COLO829 (cell line): ENCODE results near the gene EPHB2.

Experiments used
- DNase-seq: peaks from one replicate; pipeline ENCODE4 v3.0.0; 2012; ENCODE audit warnings: low spot score

Gene EPHB2

DNA sequence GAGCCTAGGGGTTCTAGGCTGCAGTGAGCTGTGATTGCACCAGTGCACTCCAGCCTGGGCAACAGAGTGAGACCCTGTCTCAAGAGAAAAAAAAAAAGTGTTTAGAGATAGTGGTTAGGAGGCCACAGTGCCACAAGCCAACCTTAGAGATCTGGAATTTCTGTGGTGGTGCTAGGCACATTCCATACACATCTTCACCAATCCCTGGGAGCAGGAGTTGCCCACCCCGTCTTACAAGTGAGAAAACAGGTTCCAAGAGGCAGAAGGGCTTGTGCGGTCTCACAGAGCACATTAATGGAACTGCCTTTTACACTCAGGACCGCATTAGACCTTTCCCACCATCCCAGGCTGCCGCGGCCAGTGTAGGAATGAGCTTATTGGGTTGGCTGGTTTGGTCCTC, 93.2 kb downstream of the EPHB2 start:
- no peak for DNase-seq

DNA sequence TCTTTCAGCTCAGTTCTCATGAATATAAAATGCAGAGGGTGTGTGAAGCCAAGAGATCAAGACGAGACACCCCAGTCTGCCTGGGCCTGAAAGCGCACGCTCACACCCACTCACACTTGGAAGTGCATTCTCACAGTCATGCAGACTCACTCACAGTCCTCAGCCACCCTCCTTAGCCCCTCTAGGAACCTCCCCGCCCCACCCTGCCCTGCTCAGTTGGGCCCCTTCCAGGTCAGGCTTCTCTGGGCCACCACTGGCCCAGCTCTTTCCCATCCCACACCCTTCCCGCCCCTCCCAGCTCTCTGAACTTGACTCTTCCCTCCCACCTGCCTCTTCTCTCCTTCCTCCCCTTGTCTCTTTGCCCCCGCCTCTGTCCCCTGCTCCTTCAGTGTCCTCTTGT, 93.8 kb downstream of the EPHB2 start:
- no peak for DNase-seq

DNA sequence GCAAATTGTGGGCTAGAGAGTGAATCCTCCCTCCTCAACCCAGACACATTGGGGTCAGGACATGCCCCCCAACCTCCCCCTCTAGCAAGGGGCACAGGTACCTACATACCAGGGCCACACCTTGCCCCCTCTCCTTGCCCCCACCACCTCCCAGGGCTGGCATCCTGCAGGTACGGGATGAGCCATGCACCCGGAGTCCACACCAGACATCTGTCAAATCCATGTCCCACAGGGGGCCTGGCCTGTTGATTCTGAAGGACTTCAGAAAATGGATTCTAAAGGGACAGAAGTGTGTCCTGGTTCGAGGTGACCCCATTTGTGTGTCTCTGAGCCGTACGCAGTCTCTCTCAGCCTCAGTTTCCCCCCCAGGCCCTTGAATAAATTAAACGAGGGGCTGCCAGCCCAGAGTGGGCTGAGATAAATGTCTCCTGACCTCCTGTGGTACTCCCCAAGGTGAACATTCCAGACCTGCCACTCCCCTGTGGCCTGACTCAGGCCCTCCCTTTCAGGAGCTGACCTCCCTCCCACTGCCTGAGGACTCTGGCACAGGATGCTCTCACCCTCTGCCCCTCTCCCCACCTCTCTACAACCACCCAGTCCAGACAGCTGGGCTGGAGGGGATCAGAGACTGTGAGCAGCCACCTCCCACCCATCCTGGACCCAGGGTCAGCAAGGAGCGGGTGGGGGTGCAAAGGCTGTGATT, 94.5 kb downstream of the EPHB2 start:
- no peak for DNase-seq

DNA sequence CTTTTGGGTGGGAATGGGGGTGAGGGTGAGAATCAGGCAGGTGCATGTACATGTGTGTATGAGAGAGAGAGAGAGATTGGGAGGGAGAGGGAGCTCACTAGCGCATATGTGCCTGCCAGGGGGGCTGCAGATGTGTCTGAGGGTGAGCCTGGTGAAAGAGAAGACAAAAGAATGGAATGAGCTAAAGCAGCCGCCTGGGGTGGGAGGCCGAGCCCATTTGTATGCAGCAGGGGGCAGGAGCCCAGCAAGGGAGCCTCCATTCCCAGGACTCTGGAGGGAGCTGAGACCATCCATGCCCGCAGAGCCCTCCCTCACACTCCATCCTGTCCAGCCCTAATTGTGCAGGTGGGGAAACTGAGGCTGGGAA, 95.0 kb downstream of the EPHB2 start:
- no peak for DNase-seq

GRCh38 chr1:22806584-22806983, 95.9 kb downstream of the EPHB2 start:
- DNase-seq: no peak

DNA sequence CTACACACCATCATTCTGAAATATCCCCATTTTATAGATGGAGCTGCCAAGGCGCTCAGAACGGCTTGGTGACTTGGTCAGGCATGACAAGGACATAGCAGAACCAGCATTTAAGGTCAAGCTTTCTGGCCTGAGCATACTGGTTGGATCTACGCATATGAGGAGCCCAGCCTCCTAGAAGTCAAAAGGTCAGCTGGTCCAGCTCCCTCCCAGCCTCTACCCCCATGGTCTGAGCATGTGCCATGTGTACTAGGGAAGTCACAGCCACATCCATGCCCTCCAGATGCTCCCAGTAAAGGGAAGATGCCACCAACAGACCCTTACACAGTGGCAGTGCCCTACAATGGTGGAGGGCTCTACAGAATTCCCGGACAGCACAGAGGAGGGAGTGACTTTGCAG, 96.7 kb downstream of the EPHB2 start:
- no peak for DNase-seq

GRCh38 chr1:22808186-22808675, 97.6 kb downstream of the EPHB2 start:
- no peak for DNase-seq

DNA sequence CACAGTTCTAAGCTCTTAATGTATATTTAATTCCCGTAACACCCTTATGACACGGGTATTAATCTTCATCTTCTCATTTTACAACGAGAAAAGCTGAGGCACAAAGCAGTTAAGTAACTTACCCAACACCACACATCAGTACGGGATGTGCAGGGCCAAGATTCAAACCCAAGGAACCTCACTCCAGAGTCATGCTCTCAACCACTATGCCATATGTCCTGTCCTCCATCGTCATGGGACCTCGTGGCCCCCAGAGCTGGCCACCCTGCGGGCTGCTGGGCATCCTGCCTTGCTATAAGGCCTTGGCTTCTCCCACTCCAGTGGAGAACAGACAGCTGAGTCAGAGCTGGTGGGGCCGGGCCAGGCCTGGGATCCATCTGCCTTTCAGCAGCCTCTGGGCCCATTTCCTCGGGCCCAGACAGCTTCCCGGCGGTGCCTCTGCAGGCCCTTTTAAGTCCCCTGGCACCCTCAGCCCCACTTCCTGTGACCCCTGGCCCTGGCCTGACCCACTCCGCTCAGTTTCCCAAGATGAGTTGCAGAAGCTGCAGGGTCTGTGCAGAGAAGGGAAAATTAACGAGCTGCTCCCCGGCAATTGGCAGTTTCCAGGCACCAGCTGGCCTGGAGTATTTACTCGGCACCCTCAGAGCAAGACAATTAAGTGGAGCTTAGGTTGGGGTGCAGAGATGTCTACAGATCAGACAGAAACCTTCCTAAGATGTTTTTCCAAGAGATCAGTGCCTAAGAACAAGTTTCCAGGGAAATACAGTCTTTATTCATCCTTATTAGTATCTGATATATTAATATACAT, 98.2 kb downstream of the EPHB2 start:
- DNase-seq: no peak

DNA sequence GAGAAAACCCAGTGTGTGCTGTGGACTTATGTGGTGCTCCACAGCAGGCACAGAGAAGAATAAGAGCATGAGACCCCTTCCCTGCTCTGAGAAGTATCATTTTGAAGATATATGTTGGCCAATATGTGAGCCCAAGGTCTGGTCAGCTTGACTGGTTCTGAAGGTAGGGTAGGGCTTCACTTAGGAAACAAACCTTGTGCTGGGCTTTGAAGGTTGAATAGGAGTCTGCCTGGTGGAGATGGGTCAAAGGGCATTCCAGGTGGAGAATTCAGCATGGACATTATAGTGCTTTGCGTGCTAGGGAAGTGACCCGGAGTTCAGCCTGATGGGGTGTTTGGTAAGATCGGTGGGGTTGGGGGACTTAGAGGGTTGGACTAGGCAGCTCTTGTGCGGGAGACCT, 99.1 kb downstream of the EPHB2 start:
- no peak for DNase-seq

DNA sequence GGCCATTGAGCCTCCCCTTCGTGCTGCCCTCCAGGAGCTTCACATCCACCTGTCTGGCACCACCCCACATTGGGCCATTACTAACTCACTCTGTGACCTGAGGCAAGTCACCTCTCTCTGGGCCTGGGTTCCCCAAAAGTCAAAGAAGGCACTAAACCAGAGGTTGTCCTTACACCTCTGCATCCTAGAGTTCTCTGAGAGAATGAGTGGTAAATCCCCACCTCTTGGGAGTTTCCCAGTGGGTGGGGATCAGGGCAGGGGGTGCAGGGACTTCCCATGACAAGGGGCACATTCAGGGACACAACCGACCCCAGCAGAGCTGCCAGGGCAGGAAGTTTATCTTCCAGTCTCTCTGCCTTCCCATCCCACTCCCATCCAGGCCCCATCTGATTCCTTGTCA, 99.7 kb downstream of the EPHB2 start:
- no peak for DNase-seq

GRCh38 chr1:22812092-22812880, 101.6 kb downstream of the EPHB2 start:
- DNase-seq: no peak

DNA sequence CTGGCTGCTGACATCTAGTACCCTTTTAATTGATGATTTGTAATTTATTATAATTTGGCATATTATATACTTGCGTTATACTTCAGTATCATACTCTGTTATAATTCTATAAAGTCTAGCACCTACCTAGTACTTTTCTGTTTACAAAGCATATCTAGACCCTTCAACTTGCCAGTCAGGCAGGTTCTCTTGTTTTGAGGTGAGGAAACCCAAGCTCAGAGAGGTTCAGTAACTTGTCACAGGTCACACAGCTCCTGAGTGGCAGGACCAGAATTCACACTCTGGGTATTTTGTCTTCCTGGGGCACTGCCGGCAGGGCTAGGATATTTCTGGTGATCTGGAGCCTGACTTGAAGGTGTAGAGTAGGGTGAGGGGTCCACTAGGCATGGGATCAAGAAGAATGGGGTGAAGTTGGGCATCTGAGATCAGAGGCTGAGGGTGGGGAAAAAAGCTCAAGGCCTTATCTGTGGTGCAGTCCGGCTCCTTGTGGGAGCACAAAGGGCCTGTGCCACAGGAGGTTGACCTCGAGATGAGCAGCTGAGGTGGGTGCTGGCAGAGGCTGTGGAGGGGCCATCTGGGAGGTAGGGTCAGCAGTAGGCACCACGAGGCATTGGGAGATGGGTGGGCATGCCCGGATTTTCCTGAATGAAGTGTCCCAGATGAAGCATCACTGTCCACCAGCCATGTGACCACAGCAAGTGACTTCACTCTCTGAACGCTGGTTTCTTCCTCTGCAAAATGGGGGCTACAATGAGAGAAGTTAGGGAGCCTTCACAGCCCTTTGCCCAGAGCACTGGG, 102.6 kb downstream of the EPHB2 start:
- DNase-seq: no peak

DNA sequence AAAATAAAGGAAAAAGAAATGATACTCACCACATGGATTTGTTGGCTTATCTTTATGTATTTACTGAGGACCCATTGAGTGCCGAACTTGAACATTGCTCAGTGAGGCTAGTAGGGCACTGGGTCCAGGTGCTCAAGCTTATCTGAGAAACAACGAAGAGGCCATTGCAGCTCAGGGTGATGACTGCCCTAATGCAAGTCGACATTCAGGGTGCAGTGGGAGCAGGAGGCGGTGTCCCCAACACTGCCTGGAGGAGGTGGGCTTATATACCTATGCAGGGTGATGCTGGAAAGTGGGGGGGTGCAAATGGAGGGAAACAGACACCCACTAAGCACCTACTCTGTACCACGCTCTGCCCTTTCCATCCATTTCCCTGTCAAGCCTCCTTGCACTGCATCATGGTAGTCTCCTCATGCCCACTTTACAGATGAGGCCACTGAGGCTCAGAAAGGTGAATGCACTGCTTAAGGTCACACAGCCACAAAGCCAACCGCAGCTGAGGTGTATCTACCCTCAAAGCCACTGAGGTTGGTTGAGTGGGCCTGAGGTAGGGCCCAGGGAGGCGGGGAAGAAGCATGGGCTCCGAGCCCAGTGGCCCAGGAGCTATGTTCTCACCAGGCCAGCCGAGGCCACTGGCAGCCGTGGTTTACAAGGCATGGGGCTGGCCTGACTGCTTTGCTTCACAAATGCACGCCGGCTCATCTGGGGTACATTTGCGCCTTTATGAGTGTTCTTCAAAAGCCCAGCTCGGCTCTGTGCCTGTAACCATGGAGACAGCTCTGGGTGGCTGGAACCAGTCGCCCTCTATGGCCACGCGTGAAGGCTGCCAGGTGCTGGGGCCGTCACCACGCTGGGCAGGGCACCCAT, 103.8 kb downstream of the EPHB2 start:
- no peak for DNase-seq

DNA sequence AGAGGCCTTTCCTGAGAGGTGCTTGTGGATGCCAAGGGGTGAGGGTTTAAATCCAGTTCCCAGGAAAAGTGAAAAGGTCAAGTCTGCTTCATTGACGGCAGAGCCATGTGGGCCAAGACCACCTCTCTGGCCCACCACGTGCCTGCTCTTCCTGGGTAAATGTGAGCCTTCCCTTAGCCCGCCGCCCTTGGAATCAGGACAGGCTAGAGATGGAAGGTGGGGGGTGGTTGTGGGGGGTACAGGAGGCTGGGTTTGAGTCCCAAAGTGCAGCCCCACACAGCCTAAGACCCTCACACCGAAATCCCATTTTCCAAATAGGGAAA, 104.4 kb downstream of the EPHB2 start:
- no peak for DNase-seq

GRCh38 chr1:22815421-22816066, 104.9 kb downstream of the EPHB2 start:
- DNase-seq: no peak

- no peak for DNase-seq
Measured at GRCh38 chr1:22816067-22816775, 105.6 kb downstream of the EPHB2 start.

DNA sequence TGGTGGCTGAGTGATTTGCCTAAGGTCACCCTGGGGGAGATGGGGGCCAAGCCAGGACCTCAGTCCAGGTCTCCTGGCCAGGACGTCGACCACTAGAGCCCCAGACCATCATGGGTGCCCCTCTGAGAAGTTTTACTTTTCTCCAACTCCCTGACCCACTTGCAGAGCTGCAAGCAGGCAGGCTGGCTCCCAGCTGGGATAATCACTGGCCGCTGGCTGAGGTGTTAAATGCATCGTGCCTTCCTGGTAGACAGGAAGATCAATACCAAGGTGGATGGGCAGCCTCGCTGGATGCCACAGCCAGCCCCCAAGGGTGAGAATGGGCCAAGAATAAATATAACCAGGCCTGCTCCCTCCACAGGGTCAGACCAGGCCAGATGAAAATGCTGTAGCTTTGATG, 106.2 kb downstream of the EPHB2 start:
- DNase-seq: no peak

DNA sequence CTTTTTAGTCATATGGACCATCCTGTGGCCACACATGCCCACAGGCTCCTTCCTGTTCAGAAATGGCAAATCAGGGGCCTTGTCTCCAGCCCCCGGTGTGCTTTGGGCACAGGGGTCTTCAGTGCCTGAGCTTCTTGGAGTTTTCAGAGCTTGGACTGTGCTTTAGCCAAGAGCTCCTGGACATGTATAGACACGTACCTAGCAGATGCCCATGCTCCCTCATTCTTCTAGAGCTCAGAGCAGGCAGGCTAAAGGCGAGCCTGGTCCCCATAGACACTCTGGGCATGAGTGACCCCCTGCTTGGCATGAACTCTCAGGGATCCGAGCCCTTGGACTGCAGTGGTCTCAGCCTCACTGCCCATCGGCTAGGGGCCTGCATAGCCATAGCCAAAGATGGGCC, 106.8 kb downstream of the EPHB2 start:
- DNase-seq: no peak

DNA sequence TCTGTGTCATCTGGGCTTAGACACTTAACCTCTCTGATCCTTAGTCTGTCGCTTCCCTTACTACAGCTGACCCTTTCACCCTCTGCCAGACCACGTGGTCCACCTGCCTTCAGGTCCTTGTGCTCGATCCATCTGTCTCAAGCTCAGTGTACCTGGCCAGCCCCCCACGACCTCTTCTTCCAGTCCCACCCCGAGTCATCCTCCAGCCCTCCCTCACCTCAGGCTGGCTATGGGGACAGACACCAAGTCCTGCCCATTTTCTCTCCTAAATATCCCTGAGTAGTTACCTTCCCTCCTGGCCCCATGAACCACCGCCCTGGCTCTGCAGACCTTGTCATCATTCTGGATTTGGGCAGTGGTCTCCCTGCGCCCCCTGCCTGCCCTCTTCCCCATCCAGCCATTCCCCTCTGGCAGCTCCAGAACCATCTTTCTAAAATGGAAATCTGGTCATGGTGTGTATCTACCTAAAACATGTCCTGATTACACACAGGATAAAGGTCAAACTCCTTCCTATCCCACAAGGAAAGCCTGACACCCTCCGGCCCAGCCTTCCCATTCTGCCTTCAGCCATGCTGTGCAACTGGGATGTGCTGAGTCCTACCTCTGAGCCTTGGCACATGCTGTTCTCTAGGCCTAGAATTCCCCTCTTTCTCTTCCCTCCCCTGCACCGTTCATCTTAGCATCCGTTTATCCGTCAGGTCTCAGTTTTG, 107.6 kb downstream of the EPHB2 start:
- no peak for DNase-seq
